PC-3 (cell line): ENCODE data around the gene CDC42SE2.

Experiments
- CTCF ChIP-seq: fragments of 300-600 bp; sonication (generic); conservative IDR thresholded peaks from 2 replicates; pipeline ENCODE4 v1.5.1; 2017; ENCODE audit warnings: antibody characterized with exemption, low read depth, mild to moderate bottlenecking, low read length
- EZH2 ChIP-seq: fragments of 300-600 bp; sonication (generic); IDR thresholded peaks from one replicate; pipeline ENCODE4 v1.6.1; 2017; ENCODE audit warnings: antibody characterized with exemption, mild to moderate bottlenecking, low read length; ENCODE audit not compliant: unreplicated experiment
- EZH2phosphoT487 ChIP-seq: fragments of 300-600 bp; sonication (generic); IDR thresholded peaks from 2 replicates; pipeline ENCODE4 v1.6.1; 2018; ENCODE audit warnings: mild to moderate bottlenecking, antibody characterized with exemption, low read length, borderline replicate concordance

- TF ChIP-seq EZH2phosphoT487, result no peak
- TF ChIP-seq CTCF, result no peak
- TF ChIP-seq EZH2, result no peak
Observed at GRCh38 chr5:131381777-131382176, 117.9 kb downstream of the CDC42SE2 start.
